ENCODE results near the gene CEACAM8. TPM values are rescaled to one million over a fixed set of nuclear protein-coding genes. Genes with fewer than 3 reads are reported as not detected.
"Not testable (repeated sequence)": the region's sequence is repeated elsewhere in the genome, so short reads cannot be mapped to it uniquely, and the experiment has no call there.

The CEACAM8 gene
- polyA plus RNA-seq, 1 donor: 0.03 TPM

DNA sequence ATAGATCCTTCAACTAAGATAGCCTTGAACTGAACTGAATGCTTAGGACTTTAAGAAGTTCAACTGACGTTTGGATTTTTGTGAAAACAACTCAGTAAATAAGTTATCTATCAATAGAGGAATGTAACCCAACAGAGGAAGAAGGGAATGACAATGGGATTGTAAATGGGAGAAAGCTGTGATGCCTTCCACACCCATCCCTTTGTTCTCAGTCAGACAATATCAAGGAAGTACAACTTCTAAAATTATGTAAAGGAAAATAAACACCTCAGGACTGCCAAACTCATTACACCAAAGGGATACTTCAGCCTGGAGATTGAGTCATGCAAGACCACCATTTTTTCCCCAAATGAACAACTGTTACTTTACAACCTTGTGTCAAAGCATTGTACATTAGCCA, 21.1 kb downstream of the CEACAM8 start:
- DNase-seq: no peak
- peaks cover 2% of the 10 kb centered on the region for H3K4me1 ChIP-seq (ENCODE audit: control insufficient read depth, insufficient read depth, low read length)
- H3K4me3 ChIP-seq (ENCODE audit: low read length): no peak overlapping the region
- no peaks in the 10 kb centered on the region for H3K9me3 ChIP-seq (ENCODE audit: control insufficient read depth, low read depth, low read length)
- H3K36me3 ChIP-seq (ENCODE audit: control insufficient read depth, insufficient read depth, low read length): no peaks in the 10 kb centered on the region
- H3K27ac ChIP-seq (ENCODE audit: low read length): no peak overlapping the region
- WGBS (ENCODE audit: insufficient coverage, low lambda C conversion rate): 0% methylated on average over 1 of the region's 1 CpG
- H3K27me3 ChIP-seq (ENCODE audit: control insufficient read depth, insufficient read depth, low read length): no peaks in the 10 kb centered on the region

DNA sequence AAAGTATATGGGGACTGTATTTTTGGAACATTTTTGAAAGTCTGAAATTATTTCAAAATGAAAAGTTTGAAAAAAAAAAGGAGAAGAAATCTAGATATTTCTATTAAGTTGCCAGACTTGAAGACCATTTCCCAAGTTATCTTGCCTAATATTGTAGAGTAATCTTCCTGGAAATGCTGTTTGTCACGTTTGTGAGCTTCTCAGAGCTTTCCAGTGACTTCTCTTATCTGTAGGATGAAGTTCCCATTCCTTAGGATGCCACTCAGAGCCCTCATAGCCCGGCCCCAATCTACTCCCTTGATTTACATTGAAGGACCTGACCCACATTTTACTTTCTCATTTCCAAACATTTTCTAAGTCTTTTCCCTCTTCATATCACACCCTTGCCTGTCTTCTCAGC, 23.6 kb downstream of the CEACAM8 start:
- Histone ChIP-seq H3K9me3 (ENCODE audit: control insufficient read depth, low read depth, low read length) (no peaks in the 10 kb centered on the region), H3K27me3 (ENCODE audit: control insufficient read depth, insufficient read depth, low read length) (no peaks in the 10 kb centered on the region), H3K36me3 (ENCODE audit: control insufficient read depth, insufficient read depth, low read length) (no peaks in the 10 kb centered on the region), H3K4me1 (ENCODE audit: control insufficient read depth, insufficient read depth, low read length) (no peaks in the 10 kb centered on the region), H3K4me3 (ENCODE audit: low read length) (no peak overlapping the region), H3K27ac (ENCODE audit: low read length) (no peak overlapping the region)
- no peak for DNase-seq
- 0% methylated on average over 1 of the region's 2 CpGs for WGBS (ENCODE audit: insufficient coverage, low lambda C conversion rate)

DNA sequence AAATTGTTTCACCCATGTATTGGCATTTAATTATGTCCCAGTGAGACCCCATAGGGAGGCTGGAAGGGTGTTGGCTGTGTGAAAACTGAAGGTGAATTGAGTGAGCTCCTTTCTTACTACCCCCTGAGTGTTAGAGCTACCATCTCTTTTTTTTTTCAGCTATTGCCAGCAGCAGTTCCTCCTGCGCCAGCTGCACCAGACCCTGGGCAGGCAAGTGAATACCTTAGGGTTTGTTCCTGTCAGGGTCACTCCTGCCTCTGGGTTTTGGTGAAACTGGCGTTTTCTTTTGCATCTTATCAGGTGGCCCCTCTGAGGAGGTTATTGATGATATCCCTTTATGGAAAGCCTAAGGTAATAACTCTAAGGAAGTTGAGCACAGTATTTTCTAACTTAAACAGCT, 25.5 kb downstream of the CEACAM8 start:
- Histone ChIP-seq H3K27me3 (ENCODE audit: control insufficient read depth, insufficient read depth, low read length) (no peaks in the 10 kb centered on the region), H3K4me1 (ENCODE audit: control insufficient read depth, insufficient read depth, low read length) (no peaks in the 10 kb centered on the region), H3K4me3 (ENCODE audit: low read length) (no peak overlapping the region), H3K36me3 (ENCODE audit: control insufficient read depth, insufficient read depth, low read length) (no peaks in the 10 kb centered on the region), H3K9me3 (ENCODE audit: control insufficient read depth, low read depth, low read length) (no peaks in the 10 kb centered on the region), H3K27ac (ENCODE audit: low read length) (no peak overlapping the region)
- no peak for DNase-seq
- WGBS (ENCODE audit: insufficient coverage, low lambda C conversion rate): no CpG with 5 or more reads among the region's 2 CpGs

DNA sequence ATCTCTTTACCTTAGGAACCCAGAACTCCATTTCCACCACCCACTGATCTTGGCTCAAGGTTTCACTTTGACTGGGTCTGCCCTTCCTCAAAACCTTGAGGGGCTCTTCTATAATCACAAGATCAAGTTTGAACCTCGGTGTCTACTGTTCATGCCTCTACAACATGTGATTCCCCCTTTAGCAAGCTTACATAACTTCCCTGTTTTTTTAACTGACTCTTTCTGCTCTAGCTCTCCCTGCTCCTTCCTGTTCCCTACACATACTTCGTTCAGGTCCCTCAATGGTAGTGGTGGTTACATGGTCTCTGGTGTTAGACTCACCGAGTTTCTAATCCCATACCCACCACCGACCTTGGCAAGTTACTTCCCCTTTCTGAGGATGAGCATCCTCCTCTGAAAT, 26.7 kb downstream of the CEACAM8 start:
- no peaks in the 10 kb centered on the region for H3K36me3 ChIP-seq (ENCODE audit: control insufficient read depth, insufficient read depth, low read length)
- no peak overlapping the region for H3K27ac ChIP-seq (ENCODE audit: low read length)
- H3K9me3 ChIP-seq (ENCODE audit: control insufficient read depth, low read depth, low read length): no peaks in the 10 kb centered on the region
- 100% methylated on average over 1 of the region's 4 CpGs for WGBS (ENCODE audit: insufficient coverage, low lambda C conversion rate)
- DNase-seq: no peak
- H3K4me1 ChIP-seq (ENCODE audit: control insufficient read depth, insufficient read depth, low read length): no peaks in the 10 kb centered on the region
- H3K4me3 ChIP-seq (ENCODE audit: low read length): no peak overlapping the region
- H3K27me3 ChIP-seq (ENCODE audit: control insufficient read depth, insufficient read depth, low read length): no peaks in the 10 kb centered on the region

DNA sequence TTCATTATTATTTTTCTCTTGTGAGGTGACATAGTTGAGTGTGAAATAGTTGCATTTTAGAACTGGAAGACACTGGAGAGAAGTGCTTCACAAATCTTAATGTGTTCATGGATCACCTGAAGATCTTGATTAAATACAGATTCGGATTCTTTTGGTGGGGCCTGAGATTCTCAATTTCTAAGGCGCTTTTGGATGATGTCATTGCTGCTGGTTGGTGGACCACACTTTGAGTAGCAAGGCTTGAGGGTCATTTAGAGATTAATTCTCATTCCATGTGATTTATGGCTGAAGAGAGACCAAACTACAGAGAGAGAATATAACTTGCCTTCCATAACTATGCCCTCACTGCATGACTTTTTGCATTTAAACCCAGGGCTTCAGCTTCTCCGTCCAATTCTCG, 27.2 kb downstream of the CEACAM8 start:
- DNase-seq: no peak
- H3K4me1 ChIP-seq (ENCODE audit: control insufficient read depth, insufficient read depth, low read length): no peaks in the 10 kb centered on the region
- no peak overlapping the region for H3K4me3 ChIP-seq (ENCODE audit: low read length)
- H3K27ac ChIP-seq (ENCODE audit: low read length): no peak overlapping the region
- WGBS (ENCODE audit: insufficient coverage, low lambda C conversion rate): 100% methylated on average over 2 of the region's 4 CpGs
- H3K9me3 ChIP-seq (ENCODE audit: control insufficient read depth, low read depth, low read length): no peaks in the 10 kb centered on the region
- no peaks in the 10 kb centered on the region for H3K36me3 ChIP-seq (ENCODE audit: control insufficient read depth, insufficient read depth, low read length)
- no peaks in the 10 kb centered on the region for H3K27me3 ChIP-seq (ENCODE audit: control insufficient read depth, insufficient read depth, low read length)

DNA sequence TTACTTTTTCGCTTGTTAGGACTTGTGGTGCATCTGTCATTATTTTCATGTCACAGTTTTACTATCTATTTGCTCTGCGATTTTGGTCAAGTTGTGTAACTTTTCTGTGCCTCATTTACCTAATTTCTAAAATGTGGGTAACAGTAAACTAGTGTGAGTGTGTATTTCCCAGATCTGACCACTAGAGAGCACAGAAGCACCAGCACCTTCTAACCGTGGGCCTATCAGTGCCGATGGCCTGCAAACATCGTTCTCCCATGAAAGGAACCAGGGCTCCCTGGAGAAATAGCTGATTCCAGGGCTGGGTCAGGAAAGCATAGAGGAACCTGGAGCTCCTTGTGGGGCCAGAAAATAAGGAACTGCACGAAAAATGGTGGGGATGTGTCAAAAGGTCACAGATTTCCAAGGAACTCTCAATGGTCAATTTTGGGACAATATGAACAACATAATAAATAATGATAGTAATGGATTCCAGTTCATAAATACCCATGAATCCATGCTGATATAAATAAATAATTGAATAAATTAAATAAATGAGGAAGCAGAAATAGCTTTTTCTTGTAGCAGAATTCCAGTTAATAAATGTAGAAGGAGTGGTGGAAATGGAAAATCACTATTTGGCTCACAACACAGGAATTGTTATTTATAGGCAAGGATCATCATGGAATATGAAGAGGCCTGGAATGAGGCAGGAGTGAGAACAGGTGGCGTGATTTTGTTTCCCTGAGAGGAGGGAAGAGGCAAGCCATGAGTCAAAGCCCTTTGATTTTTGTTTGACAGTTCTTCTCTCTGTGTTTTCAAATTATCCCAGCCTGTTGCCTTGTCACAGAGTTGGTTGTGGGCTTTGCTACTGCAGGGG, 31.1 kb downstream of the CEACAM8 start:
- no peaks in the 10 kb centered on the region for H3K36me3 ChIP-seq (ENCODE audit: control insufficient read depth, insufficient read depth, low read length)
- WGBS (ENCODE audit: insufficient coverage, low lambda C conversion rate): no CpG with 5 or more reads among the region's 7 CpGs
- peaks cover 7% of the 10 kb centered on the region for H3K27me3 ChIP-seq (ENCODE audit: control insufficient read depth, insufficient read depth, low read length)
- no peaks in the 10 kb centered on the region for H3K4me1 ChIP-seq (ENCODE audit: control insufficient read depth, insufficient read depth, low read length)
- no peaks in the 10 kb centered on the region for H3K9me3 ChIP-seq (ENCODE audit: control insufficient read depth, low read depth, low read length)
- H3K27ac ChIP-seq (ENCODE audit: low read length): no peak overlapping the region
- no peak overlapping the region for H3K4me3 ChIP-seq (ENCODE audit: low read length)
- peak; percentile 13 to 17 for DNase-seq

DNA sequence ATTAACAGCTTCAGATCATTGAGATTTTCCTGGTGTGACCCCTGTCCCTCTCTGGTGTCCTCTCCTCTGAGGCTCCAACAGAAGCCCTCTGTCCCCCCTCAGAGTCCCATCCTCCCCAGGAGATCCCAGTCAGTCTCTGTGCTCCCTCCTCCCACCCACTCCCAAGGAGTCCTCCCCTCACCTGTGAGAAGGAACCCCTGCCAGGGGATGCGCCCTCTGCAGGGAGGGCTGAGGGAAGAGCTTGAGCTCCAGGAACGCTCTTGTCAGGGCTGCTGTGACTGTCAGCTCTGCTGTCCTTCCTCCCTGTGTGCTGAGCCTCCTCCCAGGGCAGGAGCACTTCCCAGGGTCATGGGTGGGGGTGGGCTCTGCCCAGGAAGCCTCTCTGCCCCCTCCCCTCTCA, 33.2 kb downstream of the CEACAM8 start:
- peaks cover 7% of the 10 kb centered on the region for H3K27me3 ChIP-seq (ENCODE audit: control insufficient read depth, insufficient read depth, low read length)
- H3K4me3 ChIP-seq (ENCODE audit: low read length): no peak overlapping the region
- H3K36me3 ChIP-seq (ENCODE audit: control insufficient read depth, insufficient read depth, low read length): no peaks in the 10 kb centered on the region
- no peak for DNase-seq
- no peak overlapping the region for H3K27ac ChIP-seq (ENCODE audit: low read length)
- WGBS (ENCODE audit: insufficient coverage, low lambda C conversion rate): no CpG with 5 or more reads among the region's 2 CpGs
- no peaks in the 10 kb centered on the region for H3K9me3 ChIP-seq (ENCODE audit: control insufficient read depth, low read depth, low read length)
- H3K4me1 ChIP-seq (ENCODE audit: control insufficient read depth, insufficient read depth, low read length): no peaks in the 10 kb centered on the region

DNA sequence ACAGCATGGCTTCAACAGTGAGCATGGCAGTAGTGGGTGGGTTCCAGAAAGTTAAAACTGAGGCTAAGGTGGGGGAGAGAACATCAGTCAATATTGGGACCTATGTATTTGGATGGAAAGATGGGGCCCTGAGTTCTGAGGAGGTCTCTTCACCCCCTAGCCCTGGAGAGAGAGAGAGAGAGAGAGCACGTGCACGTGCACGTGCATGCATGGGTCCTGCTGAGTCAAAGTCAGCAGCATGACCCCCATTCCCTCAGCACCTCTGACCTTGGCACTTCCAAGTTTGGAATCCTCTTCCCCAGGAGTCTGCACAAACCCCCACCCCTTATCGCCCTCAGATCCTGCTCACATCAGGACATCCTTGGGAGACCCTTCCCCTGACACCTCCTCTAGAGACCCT, 34.0 kb downstream of the CEACAM8 start:
- WGBS (ENCODE audit: insufficient coverage, low lambda C conversion rate): no CpG with 5 or more reads among the region's 4 CpGs
- Histone ChIP-seq H3K36me3 (ENCODE audit: control insufficient read depth, insufficient read depth, low read length) (no peaks in the 10 kb centered on the region), H3K27me3 (ENCODE audit: control insufficient read depth, insufficient read depth, low read length) (peaks cover 7% of the 10 kb centered on the region), H3K4me1 (ENCODE audit: control insufficient read depth, insufficient read depth, low read length) (no peaks in the 10 kb centered on the region), H3K9me3 (ENCODE audit: control insufficient read depth, low read depth, low read length) (no peaks in the 10 kb centered on the region), H3K27ac (ENCODE audit: low read length) (no peak overlapping the region), H3K4me3 (ENCODE audit: low read length) (no peak overlapping the region)
- DNase-seq: no peak

DNA sequence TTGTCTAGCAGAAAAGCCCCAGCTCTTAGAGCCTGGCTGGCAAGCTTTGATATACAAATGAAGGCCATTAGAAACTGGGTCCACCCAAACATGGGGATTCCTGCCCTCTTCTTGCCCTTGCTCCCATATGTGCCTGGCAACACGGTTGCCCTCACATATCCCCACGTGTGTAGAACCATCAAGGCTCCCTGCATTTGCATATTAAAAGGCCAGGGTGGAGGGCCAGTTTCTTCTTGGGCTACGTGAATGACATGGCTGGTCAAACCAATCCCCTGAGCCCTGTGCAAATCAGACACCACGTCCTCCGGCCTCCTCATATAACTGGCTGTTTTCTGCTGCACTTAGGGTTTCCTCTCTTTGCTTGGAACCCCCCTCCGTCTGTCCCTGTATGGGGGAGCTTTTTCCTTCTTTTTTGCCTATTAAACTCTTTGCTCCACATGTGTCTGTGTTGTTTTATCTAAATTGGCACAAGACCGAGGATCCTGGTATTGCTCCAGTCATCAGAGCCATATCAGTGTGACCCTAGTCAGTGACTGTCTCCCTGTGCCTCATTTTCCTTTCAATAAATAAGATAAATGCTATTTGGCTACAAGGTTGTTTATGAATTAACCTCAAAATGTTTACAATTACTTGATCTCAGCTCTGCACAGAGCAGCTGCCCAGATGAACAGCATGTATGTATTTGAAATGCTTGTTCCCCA, 36.1 kb downstream of the CEACAM8 start:
- Histone ChIP-seq H3K27ac (ENCODE audit: low read length) (no peak overlapping the region), H3K27me3 (ENCODE audit: control insufficient read depth, insufficient read depth, low read length) (peaks cover 7% of the 10 kb centered on the region), H3K9me3 (ENCODE audit: control insufficient read depth, low read depth, low read length) (no peaks in the 10 kb centered on the region), H3K36me3 (ENCODE audit: control insufficient read depth, insufficient read depth, low read length) (no peaks in the 10 kb centered on the region), H3K4me1 (ENCODE audit: control insufficient read depth, insufficient read depth, low read length) (no peaks in the 10 kb centered on the region), H3K4me3 (ENCODE audit: low read length) (no peak overlapping the region)
- no CpG with 5 or more reads among the region's 7 CpGs for WGBS (ENCODE audit: insufficient coverage, low lambda C conversion rate)
- no peak for DNase-seq

DNA sequence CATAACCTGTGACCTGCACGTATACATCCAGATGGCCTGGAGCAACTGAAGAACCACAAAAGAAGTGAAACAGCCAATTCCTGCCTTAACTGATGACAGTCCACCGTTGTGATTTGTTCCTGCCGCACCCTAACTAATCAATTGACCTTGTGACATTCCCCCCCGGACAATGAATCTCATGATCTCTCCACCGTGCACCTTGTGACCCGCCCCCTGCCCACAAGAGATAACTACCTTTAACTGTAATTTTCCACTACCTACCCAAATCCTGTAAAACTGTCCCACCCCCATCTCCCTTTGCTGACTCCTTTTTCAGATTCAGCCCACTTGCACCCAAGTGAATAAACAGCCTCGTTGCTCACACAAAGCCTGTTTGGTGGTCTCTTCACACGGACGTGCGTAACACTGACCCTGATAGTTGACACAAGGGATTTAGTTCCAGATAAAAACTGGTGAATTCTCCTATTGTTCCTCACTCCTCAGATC, 37.3 kb downstream of the CEACAM8 start:
- no CpG with 5 or more reads among the region's 10 CpGs for WGBS (ENCODE audit: insufficient coverage, low lambda C conversion rate)
- not testable (repeated sequence) for H3K9me3 ChIP-seq (ENCODE audit: control insufficient read depth, low read depth, low read length); H3K27me3 ChIP-seq (ENCODE audit: control insufficient read depth, insufficient read depth, low read length); H3K4me3 ChIP-seq (ENCODE audit: low read length); H3K36me3 ChIP-seq (ENCODE audit: control insufficient read depth, insufficient read depth, low read length); H3K4me1 ChIP-seq (ENCODE audit: control insufficient read depth, insufficient read depth, low read length); H3K27ac ChIP-seq (ENCODE audit: low read length); DNase-seq

All from large intestine (tissue), 3 donors.